ENCODE measurements around the gene PCLO. TPM values are rescaled to one million over a fixed set of nuclear protein-coding genes. Genes with fewer than 3 reads are reported as not detected.

PCLO gene, protein sequence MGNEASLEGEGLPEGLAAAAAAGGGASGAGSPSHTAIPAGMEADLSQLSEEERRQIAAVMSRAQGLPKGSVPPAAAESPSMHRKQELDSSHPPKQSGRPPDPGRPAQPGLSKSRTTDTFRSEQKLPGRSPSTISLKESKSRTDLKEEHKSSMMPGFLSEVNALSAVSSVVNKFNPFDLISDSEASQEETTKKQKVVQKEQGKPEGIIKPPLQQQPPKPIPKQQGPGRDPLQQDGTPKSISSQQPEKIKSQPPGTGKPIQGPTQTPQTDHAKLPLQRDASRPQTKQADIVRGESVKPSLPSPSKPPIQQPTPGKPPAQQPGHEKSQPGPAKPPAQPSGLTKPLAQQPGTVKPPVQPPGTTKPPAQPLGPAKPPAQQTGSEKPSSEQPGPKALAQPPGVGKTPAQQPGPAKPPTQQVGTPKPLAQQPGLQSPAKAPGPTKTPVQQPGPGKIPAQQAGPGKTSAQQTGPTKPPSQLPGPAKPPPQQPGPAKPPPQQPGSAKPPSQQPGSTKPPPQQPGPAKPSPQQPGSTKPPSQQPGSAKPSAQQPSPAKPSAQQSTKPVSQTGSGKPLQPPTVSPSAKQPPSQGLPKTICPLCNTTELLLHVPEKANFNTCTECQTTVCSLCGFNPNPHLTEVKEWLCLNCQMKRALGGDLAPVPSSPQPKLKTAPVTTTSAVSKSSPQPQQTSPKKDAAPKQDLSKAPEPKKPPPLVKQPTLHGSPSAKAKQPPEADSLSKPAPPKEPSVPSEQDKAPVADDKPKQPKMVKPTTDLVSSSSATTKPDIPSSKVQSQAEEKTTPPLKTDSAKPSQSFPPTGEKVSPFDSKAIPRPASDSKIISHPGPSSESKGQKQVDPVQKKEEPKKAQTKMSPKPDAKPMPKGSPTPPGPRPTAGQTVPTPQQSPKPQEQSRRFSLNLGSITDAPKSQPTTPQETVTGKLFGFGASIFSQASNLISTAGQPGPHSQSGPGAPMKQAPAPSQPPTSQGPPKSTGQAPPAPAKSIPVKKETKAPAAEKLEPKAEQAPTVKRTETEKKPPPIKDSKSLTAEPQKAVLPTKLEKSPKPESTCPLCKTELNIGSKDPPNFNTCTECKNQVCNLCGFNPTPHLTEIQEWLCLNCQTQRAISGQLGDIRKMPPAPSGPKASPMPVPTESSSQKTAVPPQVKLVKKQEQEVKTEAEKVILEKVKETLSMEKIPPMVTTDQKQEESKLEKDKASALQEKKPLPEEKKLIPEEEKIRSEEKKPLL (N-terminal part only)
- total RNA-seq (2022) (2.0 and 2.3 TPM in 2 replicates), Bru-seq, nascent RNA (percentile 42 among the genes with signal in this experiment), BruChase-seq, experiment 1, labeled RNA remaining after a 6-hour chase (percentile 37 among the genes with signal in this experiment), BruChase-seq, experiment 2, labeled RNA remaining after a 2-hour chase (percentile 41 among the genes with signal in this experiment)
- long read RNA-seq, result 0 reads

DNA sequence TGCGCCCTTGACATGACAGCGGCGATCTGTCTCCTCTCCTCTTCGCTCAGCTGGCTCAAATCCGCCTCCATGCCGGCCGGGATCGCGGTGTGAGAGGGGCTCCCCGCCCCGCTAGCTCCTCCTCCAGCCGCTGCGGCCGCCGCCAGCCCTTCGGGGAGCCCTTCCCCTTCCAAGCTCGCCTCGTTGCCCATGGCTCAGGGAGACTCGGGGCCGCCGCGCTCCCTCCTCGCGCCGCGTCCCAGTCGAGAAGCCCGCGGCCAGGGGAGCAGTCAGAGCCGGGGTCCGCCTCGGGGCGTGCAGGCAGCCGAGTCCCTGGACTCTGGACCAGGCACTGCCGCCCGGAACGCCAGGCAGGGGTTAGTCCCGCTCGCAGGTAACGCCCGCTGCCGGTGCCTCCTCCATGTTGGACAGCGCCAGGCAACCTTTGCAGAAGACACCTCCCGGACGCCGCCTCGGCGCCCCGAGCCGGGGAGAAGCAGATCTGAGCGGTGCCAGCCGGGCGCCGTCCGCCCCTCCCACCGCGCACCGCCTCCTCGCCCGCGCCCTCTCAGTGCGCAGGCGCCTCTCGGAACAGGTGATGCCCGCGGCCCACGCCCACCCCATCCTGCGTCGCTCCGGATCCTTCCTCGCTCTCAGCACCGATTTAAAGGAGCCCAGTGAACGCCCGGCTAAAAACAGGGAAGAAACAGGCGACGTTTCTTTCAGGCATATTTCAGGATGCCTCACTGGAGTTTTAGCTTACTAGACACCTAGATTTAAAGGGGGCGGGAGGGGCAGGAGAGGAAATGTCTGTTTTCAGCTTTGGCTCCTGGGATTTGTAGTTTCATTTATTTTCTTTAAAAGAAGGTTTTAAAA, at the start of gene PCLO:
Gene PCLO, minus strand, starts transcription at position 483 of the 855 bp plus-strand sequence. Its CDS starts 292 bp downstream, at position 191.
- POLR2A ChIA-PET, result interaction anchor here (0.6 to 2.2 kb wide), 6 partner anchors 10 to 717 kb away, joined by 3 to 12 read pairs (median 4); no protein-coding TSS in a partner anchor
- no peaks in the 10 kb centered on the region for H3K27me3 Mint-ChIP-seq (ENCODE audit: insufficient read depth, unreplicated experiment)
- H3K9me3 Mint-ChIP-seq (ENCODE audit: unreplicated experiment), result no peaks in the 10 kb centered on the region
- CTCF ChIA-PET, result interaction anchor here (0.6 to 0.8 kb wide), 4 partner anchors 10 to 353 kb away, joined by 3 to 4 read pairs (median 3); no protein-coding TSS in a partner anchor
- peak within 1 kb of the TSS; percentile 23 for H3K27ac Mint-ChIP-seq (ENCODE audit: low read depth, unreplicated experiment)
- H3K4me3 Mint-ChIP-seq (ENCODE audit: unreplicated experiment), result peak within 1 kb of the TSS; percentile 83
- peaks cover 7% of the 10 kb centered on the region for H3K4me1 Mint-ChIP-seq (ENCODE audit: insufficient read depth, unreplicated experiment)
- TF ChIP-seq, protein P1, sequence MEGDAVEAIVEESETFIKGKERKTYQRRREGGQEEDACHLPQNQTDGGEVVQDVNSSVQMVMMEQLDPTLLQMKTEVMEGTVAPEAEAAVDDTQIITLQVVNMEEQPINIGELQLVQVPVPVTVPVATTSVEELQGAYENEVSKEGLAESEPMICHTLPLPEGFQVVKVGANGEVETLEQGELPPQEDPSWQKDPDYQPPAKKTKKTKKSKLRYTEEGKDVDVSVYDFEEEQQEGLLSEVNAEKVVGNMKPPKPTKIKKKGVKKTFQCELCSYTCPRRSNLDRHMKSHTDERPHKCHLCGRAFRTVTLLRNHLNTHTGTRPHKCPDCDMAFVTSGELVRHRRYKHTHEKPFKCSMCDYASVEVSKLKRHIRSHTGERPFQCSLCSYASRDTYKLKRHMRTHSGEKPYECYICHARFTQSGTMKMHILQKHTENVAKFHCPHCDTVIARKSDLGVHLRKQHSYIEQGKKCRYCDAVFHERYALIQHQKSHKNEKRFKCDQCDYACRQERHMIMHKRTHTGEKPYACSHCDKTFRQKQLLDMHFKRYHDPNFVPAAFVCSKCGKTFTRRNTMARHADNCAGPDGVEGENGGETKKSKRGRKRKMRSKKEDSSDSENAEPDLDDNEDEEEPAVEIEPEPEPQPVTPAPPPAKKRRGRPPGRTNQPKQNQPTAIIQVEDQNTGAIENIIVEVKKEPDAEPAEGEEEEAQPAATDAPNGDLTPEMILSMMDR (IDR thresholded peaks at IDR 0.05; ENCODE audit: unreplicated experiment), result no peak
- H3K36me3 Mint-ChIP-seq (ENCODE audit: insufficient read depth, unreplicated experiment), result no peaks in the 10 kb centered on the region
- BruUV-seq (replicated peaks), result no TSS peak
- intact Hi-C loops (cut with micrococcal nuclease), result loop anchor here (5.0 kb wide), 1 partner anchor 350 kb away; no protein-coding TSS in a partner anchor
- peak; percentile 62 for DNase-seq (ENCODE audit: unreplicated experiment)

DNA sequence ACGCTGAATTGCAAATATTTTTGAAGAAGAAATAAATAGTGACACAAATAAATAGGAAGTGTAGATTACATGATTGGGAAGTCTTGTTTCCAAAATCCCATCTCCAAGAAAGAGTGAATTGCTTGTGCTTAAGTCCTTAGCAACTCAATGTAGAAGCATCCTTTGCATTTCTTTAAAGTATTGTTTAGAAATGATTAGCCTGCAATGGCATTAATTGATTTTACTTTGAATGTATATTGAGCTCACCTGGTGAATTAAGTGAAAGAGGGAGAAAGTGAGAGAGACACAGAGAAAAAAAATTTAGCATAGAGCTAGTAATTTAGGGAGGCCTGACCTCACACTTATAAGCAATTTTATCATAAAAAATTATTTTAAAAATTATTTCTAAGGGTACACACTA, 49.0 kb upstream of the PCLO start:
- TF ChIP-seq, protein P1 (IDR thresholded peaks at IDR 0.05; ENCODE audit: unreplicated experiment), result no peak
- DNase-seq (ENCODE audit: unreplicated experiment), result no peak
- CTCF ChIA-PET, result no interaction called here
- Mint-ChIP-seq H3K36me3 (ENCODE audit: insufficient read depth, unreplicated experiment) (peaks cover 6% of the 10 kb centered on the region), H3K4me1 (ENCODE audit: insufficient read depth, unreplicated experiment) (no peaks in the 10 kb centered on the region), H3K27me3 (ENCODE audit: insufficient read depth, unreplicated experiment) (peaks cover 30% of the 10 kb centered on the region), H3K27ac (ENCODE audit: low read depth, unreplicated experiment) (no peak overlapping the region), H3K4me3 (ENCODE audit: unreplicated experiment) (no peak overlapping the region), H3K9me3 (ENCODE audit: unreplicated experiment) (no peaks in the 10 kb centered on the region)
- no TSS peak for BruUV-seq (replicated peaks)
- intact Hi-C loops (cut with micrococcal nuclease), result no loop called here
- POLR2A ChIA-PET, result no interaction called here

DNA sequence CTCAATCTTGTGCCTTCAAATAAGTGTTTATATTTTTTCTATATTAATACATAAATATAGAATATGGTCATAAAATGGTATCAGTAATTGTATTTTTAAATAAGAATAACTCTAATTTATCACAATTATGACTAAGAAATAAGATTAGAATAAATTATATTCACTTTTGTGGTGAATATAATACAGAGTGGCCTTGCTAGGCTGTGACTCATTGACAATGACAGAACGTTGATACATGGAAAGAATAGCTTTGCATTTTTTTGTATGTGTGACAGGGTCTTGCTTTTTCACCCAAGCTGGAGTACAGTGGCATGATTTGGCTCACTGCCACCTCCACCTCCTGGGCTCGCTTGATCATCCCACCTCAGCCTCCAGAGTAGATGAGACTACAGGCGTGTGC, 47.8 kb upstream of the PCLO start:
- H3K27ac Mint-ChIP-seq (ENCODE audit: low read depth, unreplicated experiment), result no peak overlapping the region
- DNase-seq (ENCODE audit: unreplicated experiment), result no peak
- H3K9me3 Mint-ChIP-seq (ENCODE audit: unreplicated experiment), result no peaks in the 10 kb centered on the region
- intact Hi-C loops (cut with micrococcal nuclease), result no loop called here
- no peak overlapping the region for H3K4me3 Mint-ChIP-seq (ENCODE audit: unreplicated experiment)
- TF ChIP-seq, protein P1 (IDR thresholded peaks at IDR 0.05; ENCODE audit: unreplicated experiment), result no peak
- ChIA-PET CTCF (no interaction called here), POLR2A (no interaction called here)
- no TSS peak for BruUV-seq (replicated peaks)
- H3K36me3 Mint-ChIP-seq (ENCODE audit: insufficient read depth, unreplicated experiment), result peaks cover 6% of the 10 kb centered on the region
- H3K4me1 Mint-ChIP-seq (ENCODE audit: insufficient read depth, unreplicated experiment), result no peaks in the 10 kb centered on the region
- peaks cover 42% of the 10 kb centered on the region for H3K27me3 Mint-ChIP-seq (ENCODE audit: insufficient read depth, unreplicated experiment)

Data from MCF 10A (cell line).